Small intestine (tissue), 7 donors: ENCODE data around the gene TSPOAP1. TPM values are rescaled to one million over a fixed set of nuclear protein-coding genes. Genes with fewer than 3 reads are reported as not detected.

Experiments
- DNase-seq, 2 donors: peaks; one replicate each; pipeline versions ENCODE4 v3.0.0 to v3.0.0-alpha.2; 2013
- FAIRE-seq: peaks from 2 replicates; lab custom pipeline; 2012; peaks lifted over from hg19 to GRCh38; lab: Jason Lieb, UNC
- H3K27ac ChIP-seq, 3 donors: one replicate each; pipeline ENCODE4 v1.5.1; 2013; ENCODE audit warnings: low read length in 2 of 3, mild to moderate bottlenecking in 2 of 3, control low read depth in 1 of 3, inconsistent platforms in 1 of 3, low read depth in 1 of 3, moderate library complexity in 1 of 3
- H3K27me3 ChIP-seq, 3 donors: one replicate each; pipeline ENCODE4 v1.6.1; 2013; ENCODE audit warnings: low read length in 3 of 3, inconsistent platforms in 1 of 3; ENCODE audit not compliant: control insufficient read depth in 3 of 3, insufficient read depth in 3 of 3
- H3K36me3 ChIP-seq, 3 donors: one replicate each; pipeline ENCODE4 v1.6.1; 2013; ENCODE audit warnings: low read length in 3 of 3, inconsistent platforms in 1 of 3, low read depth in 1 of 3, mild to moderate bottlenecking in 1 of 3, moderate library complexity in 1 of 3; ENCODE audit not compliant: control insufficient read depth in 3 of 3, insufficient read depth in 2 of 3
- H3K4me1 ChIP-seq, 3 donors: one replicate each; pipeline ENCODE4 v1.6.1; 2013; ENCODE audit warnings: low read length in 2 of 3, inconsistent platforms in 1 of 3, low read depth in 1 of 3, mild to moderate bottlenecking in 1 of 3, moderate library complexity in 1 of 3; ENCODE audit not compliant: control insufficient read depth in 3 of 3, insufficient read depth in 2 of 3
- H3K4me3 ChIP-seq, 3 donors: one replicate each; pipeline ENCODE4 v1.5.1; 2013; ENCODE audit warnings: low read length in 3 of 3, control low read depth in 1 of 3, inconsistent platforms in 1 of 3, low read depth in 1 of 3, mild to moderate bottlenecking in 1 of 3, moderate library complexity in 1 of 3
- H3K9me3 ChIP-seq, 2 donors: one replicate each; pipeline ENCODE4 v1.6.1; 2013; ENCODE audit warnings: low read depth in 1 of 2, low read length in 1 of 2; ENCODE audit not compliant: control insufficient read depth in 2 of 2, insufficient read depth in 1 of 2
- WGBS, 3 donors: extraction: QIAGEN DNeasy Blood & Tissue Kit; methylation state at CpG; one replicate each; pipeline ENCODE4 v1.1.7; 2013; 5-methylcytosine and 5-hydroxymethylcytosine counted together
- polyA plus RNA-seq, 4 donors: library from polyadenylated mRNA; stranded (reverse) in 3 of 4; unstranded in 1 of 4; fragments of 200-250 nt in 3 of 4; fragments of 120-200 nt in 1 of 4; gene quantifications; one replicate each; pipeline versions ENCODE4 v1.2.1 to v1.2.3, GENCODE V29; 2013
- donor health status: healthy with polysubstance abuse.
- donor health status: control.
- donor health status: control.
- donor health status: Bipolar disorder and iron deficiency.
- donor health status: healthy.

Gene TSPOAP1
- polyA plus RNA-seq, 4 donors, result 0.89 to 10.9 (median 2.6) TPM

GRCh38 chr17:58302919-58303585 lies 25.5 kb downstream of the TSPOAP1 start:
- WGBS, 3 donors, result 85 to 90% (median 87%) methylated on average over 8 to 9 of the region's 9 CpGs
- H3K9me3 ChIP-seq, result peaks cover 0 to 3% of the 10 kb centered on the region in 2 donors
- no peak overlapping the region for H3K27ac ChIP-seq
- no peaks in the 10 kb centered on the region for H3K27me3 ChIP-seq
- H3K36me3 ChIP-seq, result peaks cover 0 to 2% (median 0%) of the 10 kb centered on the region in 3 donors
- no peak for FAIRE-seq
- no peaks in the 10 kb centered on the region for H3K4me1 ChIP-seq
- no peak for DNase-seq
- no peak overlapping the region for H3K4me3 ChIP-seq

DNA sequence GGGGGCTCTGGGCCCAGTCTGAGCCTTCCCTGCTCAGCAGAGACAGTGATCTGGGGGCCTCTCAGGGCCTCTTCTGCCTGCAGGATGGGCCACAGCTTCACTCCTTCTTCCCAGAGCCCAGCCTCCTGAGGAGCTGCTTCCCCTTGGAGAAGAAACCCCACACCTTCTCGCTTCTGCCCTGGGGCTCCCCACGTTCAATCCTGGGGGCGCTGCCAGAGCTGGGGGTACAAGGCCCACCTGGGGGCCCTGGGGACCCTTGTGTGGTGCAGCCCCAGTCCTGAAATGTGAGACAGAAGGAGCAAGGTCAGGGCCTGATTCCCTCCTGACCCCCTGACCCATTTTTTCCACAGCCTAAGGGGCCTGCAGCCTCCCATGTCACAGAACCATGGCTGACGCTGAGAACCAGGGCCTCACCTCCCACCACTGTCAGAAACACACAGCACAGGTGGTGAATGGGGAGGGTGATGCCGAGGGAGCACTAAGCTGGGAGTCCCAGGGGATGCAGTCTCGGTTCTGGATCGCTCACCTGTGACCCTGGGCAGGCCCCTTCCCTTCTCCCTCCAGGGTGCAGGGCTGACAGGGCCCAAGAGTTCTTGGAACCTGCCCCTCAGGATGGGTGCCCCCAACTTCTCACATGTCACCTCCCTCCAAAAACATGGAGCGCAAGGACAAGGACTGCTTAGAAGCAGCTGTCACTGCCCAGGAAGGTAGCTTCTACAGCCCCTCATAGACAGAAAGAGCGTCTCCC lies 26.2 kb downstream of the TSPOAP1 start:
- no peak for FAIRE-seq
- Histone ChIP-seq H3K4me3 (no peak overlapping the region), H3K4me1 (no peaks in the 10 kb centered on the region), H3K27ac (no peak overlapping the region), H3K27me3 (no peaks in the 10 kb centered on the region), H3K9me3 (peaks cover 0 to 3% of the 10 kb centered on the region in 2 donors), H3K36me3 (peaks cover 0 to 2% (median 0%) of the 10 kb centered on the region in 3 donors)
- DNase-seq, result no peak
- WGBS, 3 donors, result 90 to 94% (median 91%) methylated on average over 9 of the region's 9 CpGs

DNA sequence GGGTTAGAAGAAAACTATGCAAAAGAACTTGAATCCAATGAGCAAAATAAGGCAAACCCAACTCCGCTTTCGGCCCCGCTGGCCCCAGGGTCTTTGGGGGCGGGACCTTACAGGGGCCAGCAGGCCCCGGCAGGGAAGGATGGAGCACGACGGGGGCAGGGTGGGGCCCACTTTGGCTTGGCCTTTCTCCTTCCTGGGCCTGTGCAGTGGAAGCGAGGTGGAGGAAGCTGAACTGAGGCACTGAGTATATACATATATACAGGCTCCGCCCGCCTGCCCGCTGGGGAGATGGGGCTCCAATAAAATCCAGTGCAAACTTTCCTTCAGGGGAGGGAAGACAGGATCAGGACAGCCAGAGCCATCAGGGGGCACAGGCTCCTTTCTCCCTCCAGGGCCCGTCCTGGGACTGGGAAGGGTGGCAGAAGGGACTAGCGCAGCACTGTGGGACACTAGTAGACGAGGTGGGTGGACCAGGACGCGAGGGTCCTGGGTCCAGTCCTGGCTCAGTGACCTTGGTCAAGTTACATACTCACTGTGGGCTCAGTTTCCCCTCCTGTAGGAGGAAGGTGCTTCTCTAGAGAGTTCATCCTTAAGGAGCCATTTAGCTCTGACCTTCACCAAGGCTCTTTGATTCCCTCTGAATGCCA lies 27.0 kb downstream of the TSPOAP1 start:
- WGBS, 3 donors, result 85 to 90% (median 90%) methylated on average over 16 of the region's 16 CpGs
- Histone ChIP-seq H3K4me3 (no peak overlapping the region), H3K27ac (no peak overlapping the region), H3K9me3 (peaks cover 0 to 3% of the 10 kb centered on the region in 2 donors), H3K27me3 (no peaks in the 10 kb centered on the region), H3K4me1 (no peaks in the 10 kb centered on the region), H3K36me3 (peaks cover 0 to 2% (median 0%) of the 10 kb centered on the region in 3 donors)
- DNase-seq (no peak), FAIRE-seq (no peak)

- H3K27ac ChIP-seq, result no peak overlapping the region
- H3K4me1 ChIP-seq, result no peaks in the 10 kb centered on the region
- H3K36me3 ChIP-seq, result peaks cover 0 to 2% (median 0%) of the 10 kb centered on the region in 3 donors
- FAIRE-seq (no peak), DNase-seq (no peak)
- H3K27me3 ChIP-seq, result no peaks in the 10 kb centered on the region
- no peak overlapping the region for H3K4me3 ChIP-seq
- H3K9me3 ChIP-seq, result peaks cover 0 to 3% of the 10 kb centered on the region in 2 donors
- 79 to 82% (median 79%) methylated on average over 6 of the region's 6 CpGs for WGBS, 3 donors
Measured at GRCh38 chr17:58300336-58300735, 28.3 kb downstream of the TSPOAP1 start.

- WGBS, 3 donors, result 89 to 96% (median 91%) methylated on average over 1 of the region's 1 CpG
- Histone ChIP-seq H3K9me3 (peaks cover 0 to 3% of the 10 kb centered on the region in 2 donors), H3K4me1 (no peaks in the 10 kb centered on the region), H3K36me3 (no peaks in the 10 kb centered on the region), H3K27ac (no peak overlapping the region), H3K4me3 (no peak overlapping the region), H3K27me3 (peaks cover 0 to 11% (median 0%) of the 10 kb centered on the region in 3 donors)
- DNase-seq (no peak), FAIRE-seq (no peak)
Measured at GRCh38 chr17:58294034-58294433, 34.6 kb downstream of the TSPOAP1 start.

DNA sequence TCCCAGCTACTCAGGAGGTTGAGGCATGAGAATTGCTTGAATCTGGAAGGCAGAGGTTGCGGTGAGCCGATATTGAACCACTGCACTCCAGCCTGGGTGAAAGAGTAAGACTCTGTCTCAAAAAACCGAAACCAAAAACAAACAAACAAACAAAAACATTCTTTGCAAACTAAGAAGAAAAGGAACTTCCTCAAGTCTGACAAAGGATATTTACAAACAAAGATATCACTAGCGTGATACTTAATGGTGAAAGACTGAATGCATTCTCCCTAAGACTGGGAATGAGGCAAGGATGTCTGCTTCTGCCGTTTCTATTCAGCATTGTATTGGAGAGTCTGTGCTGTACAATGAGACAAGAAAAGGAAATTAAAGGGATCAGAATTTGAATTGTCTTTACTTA lies 37.3 kb downstream of the TSPOAP1 start:
- WGBS, 3 donors, result 63 to 74% (median 65%) methylated on average over 5 of the region's 5 CpGs
- no peak for DNase-seq
- H3K4me1 ChIP-seq, result no peaks in the 10 kb centered on the region

DNA sequence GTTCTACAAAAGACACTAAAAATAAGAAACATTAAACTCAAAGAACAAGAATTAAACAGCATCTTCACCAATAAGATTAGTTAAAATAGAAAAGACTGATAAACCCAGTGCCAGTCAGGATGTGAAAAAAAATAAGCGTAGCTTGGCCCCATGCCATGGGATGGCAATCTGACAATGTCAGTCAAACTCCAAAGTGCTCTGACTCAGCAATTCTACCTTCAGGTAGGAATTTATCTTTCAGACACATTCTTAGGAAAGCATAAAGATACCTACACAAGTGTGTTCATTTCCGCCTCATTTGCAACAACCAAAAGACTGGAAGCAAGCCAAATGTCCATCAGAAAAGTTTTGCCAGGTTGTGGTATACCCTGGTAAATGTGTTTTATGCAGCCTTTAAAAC lies 38.7 kb downstream of the TSPOAP1 start:
- 14 to 51% (median 35%) methylated on average over 2 of the region's 2 CpGs for WGBS, 3 donors
- Histone ChIP-seq H3K4me3 (no peak overlapping the region), H3K27me3 (peaks cover 0 to 13% (median 0%) of the 10 kb centered on the region in 3 donors), H3K9me3 (no peaks in the 10 kb centered on the region), H3K27ac (no peak overlapping the region), H3K36me3 (no peaks in the 10 kb centered on the region), H3K4me1 (no peaks in the 10 kb centered on the region)
- peak in 1 of 2 donors; percentile 7 for DNase-seq
- FAIRE-seq, result no peak

More for the DNA sequence above, 37.3 kb downstream of the TSPOAP1 start:
- H3K4me3 ChIP-seq, result no peak overlapping the region
- H3K27me3 ChIP-seq, result peaks cover 0 to 13% (median 0%) of the 10 kb centered on the region in 3 donors
- no peak for FAIRE-seq
- H3K27ac ChIP-seq, result no peak overlapping the region
- H3K36me3 ChIP-seq, result no peaks in the 10 kb centered on the region
- H3K9me3 ChIP-seq, result no peaks in the 10 kb centered on the region

DNA sequence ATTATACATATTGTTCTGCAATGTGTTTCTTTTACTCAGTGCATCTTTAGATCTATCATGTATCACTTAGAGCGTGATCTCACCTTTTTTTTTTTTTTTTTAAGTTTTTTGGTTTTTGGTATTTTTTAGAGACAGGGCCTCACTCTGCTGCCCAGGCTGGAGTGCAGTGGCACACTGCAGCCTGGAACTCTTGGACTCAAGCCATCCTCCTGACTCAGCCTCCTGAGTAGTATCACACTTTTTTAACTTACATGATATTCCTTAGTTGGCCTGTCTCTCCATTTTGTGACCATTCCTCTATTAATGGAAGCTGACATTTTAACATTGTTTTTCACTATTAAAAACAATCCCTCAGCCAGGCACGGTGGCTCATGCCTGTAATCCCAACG lies 43.2 kb downstream of the TSPOAP1 start:
- peaks cover 0 to 30% (median 0%) of the 10 kb centered on the region in 3 donors for H3K27me3 ChIP-seq
- DNase-seq, result no peak
- no peaks in the 10 kb centered on the region for H3K36me3 ChIP-seq
- no peak overlapping the region for H3K27ac ChIP-seq
- H3K4me1 ChIP-seq, result no peaks in the 10 kb centered on the region
- H3K9me3 ChIP-seq, result no peaks in the 10 kb centered on the region
- H3K4me3 ChIP-seq, result no peak overlapping the region
- FAIRE-seq, result no peak
- 87 to 91% (median 90%) methylated on average over 3 of the region's 3 CpGs for WGBS, 3 donors
